Amygdala (tissue), 56 donors: ENCODE data around the gene MAP2K1.
"Not testable (repeated sequence)": the region's sequence is repeated elsewhere in the genome, so short reads cannot be mapped to it uniquely, and the experiment has no call there.

Source experiments
- DNase-seq, 56 donors: peaks; one replicate each; lab custom pipeline; 2025; lab: John Stamatoyannopoulos, UW

MAP2K1 gene

DNA sequence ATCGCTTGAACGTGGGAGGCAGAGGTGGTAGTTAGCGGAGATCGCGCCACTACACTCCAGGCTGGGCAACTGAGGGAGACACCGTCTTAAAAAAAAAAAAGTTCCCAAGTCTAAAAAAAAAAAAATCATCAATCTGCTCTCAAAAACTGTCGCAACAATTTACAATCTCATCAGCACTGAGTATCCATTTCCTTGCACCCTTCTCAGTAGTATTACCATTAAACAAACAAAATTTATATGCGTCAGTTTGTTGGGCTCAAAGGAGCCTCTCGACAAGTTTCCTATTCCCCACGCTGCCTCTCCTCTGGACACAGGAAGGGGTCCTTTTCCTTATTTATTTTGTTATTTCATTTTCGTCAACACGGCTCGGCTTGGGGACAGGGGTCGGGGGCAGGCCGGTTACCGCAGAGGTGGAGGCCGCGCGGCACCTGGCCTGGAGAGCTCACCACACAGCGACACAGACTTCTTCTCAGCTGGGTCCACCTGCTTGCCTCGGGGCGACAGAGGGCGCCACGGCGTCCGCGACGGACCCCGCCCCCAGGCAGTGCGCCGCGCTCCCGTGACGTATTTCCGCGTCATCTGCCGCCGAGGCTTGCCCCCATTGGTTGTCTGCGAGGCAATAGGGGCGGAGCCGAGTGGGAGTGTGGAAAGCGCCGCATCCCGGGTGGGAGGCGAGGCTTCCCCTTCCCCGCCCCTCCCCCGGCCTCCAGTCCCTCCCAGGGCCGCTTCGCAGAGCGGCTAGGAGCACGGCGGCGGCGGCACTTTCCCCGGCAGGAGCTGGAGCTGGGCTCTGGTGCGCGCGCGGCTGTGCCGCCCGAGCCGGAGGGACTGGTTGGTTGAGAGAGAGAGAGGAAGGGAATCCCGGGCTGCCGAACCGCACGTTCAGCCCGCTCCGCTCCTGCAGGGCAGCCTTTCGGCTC is at the start of gene MAP2K1:
MAP2K1 (plus strand) TSS at position 709 of the 920 bp plus-strand sequence. CDS start 436 bp downstream, outside the sequence.
- DNase-seq: peak; percentile 86 to 99 (median 96)

DNA sequence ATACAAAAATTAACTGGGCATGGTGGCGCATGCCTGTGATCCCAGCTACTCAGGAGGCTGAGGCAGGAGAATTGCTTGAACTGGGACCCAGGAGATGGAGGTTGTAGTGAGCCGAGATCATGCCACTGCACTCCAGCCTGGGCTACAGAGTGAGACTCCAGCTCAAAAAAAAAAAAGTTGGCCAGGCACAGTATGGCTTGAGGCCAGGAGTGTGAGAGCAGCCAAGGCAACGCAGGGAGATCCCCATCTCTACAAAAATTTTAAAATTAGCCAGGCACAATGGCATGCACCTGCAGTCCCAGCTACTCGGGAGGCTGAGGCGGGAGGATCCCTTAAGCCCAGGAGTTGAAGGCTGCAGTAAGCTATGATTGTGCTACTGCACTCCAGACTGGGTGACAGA is 38.2 kb upstream of the MAP2K1 start:
- not testable (repeated sequence) for DNase-seq

DNA sequence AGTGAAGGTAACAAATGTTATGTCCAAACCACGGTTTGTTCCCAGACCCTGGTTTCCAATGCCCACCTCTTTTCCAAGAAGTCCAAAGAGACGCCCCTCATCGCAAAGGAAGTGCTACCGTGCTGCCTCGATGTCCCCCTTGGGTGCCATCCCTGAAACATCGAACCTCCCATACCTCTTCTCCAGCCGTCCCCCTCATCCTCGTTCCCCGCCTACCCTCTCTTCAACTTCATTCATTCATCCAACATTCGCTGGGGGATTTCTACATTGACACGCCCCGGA is 30.7 kb upstream of the MAP2K1 start:
- DNase-seq: peak in 2 of 56 donors; percentile 12 to 22

DNA sequence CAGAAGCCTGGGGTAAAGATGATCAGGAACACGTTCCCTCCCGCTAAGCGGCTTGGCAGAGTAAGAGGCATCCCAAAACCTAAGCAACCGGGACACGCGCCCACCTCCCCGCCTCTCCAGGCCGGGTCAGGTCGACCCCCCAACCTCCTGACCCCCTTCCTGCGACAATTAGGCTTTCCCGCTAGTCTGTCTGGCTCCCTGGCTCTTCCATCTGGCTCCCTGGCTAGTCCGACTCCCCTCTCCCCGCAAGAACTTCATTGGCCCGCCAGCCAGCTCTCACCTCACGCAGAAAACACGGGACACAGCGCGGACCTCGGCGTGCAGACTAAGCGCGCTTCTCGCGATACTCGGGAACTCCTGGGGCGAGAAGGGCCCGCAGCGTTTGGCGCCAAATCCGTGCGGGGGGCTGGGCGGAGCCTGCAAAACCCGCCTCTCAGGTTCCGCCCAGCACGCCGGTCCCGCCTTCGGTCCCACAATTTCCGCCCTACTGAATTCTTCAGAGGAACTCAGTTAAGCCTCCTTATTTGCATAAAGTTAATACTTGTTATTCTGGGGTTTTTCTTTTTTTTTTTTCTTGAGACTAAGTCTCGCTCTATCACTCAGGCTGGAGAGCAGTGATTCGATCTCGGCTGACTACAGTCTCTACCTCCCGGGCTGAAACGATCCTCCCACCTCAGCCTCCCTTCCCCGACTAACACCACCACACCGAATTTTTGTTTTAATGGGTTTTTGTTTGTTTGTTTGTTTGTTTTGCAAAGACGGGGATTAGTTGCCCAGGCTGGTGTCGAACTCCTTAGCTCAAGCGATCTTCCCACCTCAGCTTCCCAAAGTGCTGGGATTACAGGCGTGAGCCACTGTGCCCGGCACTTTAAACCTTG is 30.1 kb upstream of the MAP2K1 start, which contains the start of gene TIPIN:
TIPIN (minus strand) TSS at position 327 of the 878 bp plus-strand sequence. CDS start 3,738 bp downstream, outside the sequence.
- DNase-seq: peak; percentile 4 to 90 (median 76)

DNA sequence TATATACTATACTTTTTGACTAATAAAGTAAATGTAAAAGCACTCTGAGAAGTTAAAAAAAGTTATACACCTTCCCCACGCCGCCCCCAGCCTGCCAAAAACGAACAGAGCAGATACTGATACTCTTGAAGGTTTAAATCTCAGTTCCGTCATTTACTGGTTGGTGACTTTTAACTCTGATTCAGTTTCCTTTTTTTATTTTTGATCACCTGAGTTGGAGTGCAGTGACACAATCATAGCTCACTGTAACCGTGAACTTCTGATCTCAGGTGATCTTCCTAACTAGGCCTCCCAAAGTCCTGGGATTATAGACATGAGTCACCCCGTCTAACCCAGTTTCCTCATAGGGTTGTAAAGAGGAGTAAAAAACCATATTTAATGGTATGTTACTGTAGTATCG is 27.0 kb upstream of the MAP2K1 start:
- no peak for DNase-seq

DNA sequence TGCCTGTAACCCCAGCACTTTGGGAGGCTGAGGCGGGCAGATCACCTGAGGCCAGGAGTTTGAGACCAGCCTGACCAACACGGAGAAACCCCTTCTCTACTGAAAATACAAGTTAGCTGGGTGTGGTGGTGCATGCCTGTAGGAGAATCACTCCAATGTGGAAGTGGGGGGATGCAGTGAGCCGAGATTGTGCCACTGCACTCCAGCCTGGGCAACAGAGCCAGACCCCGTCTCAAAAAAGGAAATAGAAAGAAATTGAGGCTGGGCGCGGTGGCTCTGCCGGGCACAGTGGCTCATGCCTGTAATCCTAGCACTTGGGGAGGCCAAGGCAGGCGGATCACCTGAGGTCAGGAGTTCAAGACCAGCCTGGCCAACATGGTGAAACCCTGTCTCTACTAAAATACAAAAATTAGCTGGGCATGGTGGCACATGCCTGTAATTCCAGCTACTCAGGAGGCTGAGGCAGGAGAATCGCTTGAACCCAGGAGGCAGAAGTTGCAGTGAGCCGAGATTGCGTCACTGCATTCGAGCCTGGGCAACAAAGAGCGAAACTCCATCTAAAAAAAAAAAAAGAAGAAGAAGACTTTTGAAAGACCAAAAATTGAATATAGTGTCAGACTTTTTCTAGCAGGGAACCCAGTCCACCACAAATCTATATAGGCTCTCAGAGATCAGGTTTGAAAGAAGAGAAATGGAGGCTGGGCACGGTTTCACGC is 24.8 kb upstream of the MAP2K1 start:
- not testable (repeated sequence) for DNase-seq

DNA sequence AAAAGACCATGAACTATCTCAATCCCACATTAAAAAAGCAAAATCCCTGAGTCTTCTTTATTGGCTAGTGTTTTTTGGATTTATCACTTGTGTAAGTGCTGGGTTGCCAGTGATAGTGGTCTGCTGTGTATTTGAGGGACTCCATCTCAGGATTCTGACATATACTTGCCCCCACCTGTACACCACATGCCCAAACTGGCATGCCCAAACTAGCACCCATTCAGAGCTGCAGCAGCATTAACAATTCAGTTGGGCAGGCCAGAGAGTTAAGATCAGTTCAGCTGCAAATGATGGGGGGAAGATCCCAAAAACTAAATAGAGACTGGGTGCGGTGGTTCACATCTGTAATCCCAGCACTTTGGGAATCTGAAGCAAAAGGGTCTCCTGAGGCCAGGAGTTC is 23.9 kb upstream of the MAP2K1 start:
- no peak for DNase-seq

DNA sequence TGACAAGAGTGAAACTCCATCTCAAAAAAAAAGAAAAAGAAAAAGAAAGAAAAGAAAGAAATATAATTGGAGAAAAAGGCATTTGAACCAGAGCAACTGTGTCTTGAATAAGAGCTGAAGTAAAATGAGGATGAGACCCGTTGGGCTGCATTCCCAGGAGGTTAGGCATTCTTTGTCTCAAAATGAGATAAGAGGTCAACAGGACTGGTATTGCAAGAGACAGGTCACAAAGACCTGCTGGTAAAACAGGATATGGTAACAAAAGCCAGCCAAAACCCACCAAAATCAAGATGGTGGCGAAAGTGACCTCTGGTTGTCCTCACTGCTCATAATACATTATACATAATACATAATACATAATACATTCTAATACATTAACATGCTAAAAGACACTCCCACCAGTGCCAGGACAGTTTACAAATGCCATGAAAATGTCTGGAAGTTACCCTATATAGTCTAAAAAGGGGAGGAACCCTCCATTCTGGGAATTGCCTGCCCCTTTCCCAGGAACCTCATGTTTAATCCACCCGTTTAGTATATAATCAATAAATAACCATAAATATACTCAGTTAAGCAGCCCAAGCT is 21.7 kb upstream of the MAP2K1 start:
- no peak for DNase-seq

DNA sequence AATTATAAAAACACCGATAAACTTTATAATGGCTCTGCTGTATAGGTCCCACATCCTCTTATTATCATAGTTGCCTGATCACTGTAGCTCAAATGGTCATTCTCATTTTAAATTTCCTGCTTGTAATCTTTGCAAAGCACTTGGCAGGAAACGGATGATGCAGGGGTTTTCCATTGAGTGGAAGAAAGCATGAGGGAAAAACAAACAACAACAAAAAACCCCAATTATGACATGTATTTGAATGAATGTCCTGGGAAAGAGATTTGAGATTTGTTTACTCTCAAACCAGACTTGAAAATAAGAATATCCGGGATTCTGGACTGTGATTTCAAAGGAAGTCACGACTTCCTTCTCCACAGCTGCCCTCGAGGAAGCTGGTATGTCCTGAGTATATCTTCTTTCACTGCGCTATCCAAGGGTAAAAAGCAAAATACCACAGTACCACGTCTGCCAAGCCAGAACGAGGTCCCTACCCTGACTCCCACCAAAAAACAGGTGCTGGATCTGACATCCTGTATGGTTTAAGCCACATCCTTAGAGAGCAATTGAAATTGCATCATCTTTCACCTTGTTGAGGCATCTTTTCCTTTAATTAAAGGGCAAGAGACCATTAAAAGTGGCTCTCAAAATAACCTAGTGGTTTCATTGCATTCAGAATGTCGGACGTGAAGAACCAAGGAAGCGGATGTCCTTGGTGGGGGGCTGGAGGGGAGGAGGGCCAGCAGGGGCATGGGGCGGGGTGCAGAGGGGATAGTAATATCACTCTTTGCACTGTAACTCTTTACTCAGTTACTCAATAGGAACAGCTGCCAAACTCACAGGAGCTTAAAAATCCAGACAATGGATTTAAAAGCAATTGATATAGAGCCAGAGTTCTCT is 16.7 kb upstream of the MAP2K1 start:
- no peak for DNase-seq

DNA sequence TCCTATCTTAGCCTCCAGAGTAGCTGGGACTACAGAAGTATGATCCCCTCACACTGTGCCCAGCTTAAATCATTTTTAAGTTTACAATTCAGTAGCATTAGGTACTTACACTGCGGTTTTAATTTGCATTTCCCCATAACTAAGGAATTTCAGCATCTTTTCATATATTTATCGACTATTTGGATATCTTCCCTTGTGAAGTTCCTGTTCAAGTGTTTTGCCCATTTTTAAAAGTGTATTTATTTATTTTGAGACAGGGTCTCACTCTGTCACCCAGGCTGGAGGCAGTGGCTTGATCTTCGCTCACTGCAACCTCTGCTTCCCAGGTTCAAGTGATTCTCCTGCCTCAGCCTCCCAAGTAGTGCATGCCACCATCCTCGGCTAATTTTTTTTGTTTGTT is 12.5 kb upstream of the MAP2K1 start:
- DNase-seq: no peak

DNA sequence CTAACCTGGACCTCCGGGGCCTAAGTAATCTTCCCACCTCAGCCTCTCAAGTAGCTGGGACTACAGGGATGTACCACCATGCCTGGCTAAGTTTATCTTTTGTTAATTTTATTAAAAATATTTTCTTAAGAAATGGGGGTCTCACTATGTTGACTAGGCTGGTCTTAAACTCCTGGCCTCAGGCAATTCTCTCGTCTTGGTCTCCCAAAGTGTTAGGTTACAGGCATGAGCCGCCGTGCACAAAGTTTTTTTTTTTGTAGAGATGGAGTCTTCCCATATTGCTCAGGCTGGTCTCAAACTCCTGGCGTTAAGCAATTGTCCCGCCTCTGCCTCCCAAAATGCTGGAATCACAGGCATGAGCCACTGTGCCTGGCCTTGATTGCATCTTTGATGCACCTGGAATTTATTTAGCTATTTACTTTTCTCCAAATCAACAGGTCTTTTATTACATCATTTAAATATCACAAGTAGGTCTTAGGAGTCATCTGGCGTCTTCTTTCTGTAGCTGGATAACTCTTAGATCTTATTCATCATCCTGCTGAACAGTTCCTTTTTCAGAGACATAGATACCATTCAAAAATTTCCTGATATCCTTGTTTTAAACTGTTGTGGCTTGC is 7.8 kb upstream of the MAP2K1 start:
- no peak for DNase-seq

DNA sequence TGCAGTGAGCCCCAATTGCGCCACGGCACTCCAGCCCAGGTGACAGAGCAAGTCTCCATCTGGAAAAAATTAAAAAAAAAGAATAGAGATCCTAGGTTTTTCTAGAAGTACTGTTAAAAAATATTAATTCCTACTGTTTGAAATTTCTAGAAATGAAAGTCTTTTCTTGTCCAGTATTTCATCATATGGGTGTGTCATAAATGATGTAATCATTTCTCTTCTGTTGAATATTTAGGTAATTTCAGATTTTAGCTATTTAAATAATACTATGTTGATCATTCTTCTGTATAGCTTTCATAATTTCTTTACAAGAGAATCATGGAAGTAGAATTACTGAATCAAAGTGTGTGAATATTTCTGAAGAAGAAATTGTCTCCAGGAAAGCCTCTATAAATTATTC is 5.3 kb upstream of the MAP2K1 start:
- not testable (repeated sequence) for DNase-seq

DNA sequence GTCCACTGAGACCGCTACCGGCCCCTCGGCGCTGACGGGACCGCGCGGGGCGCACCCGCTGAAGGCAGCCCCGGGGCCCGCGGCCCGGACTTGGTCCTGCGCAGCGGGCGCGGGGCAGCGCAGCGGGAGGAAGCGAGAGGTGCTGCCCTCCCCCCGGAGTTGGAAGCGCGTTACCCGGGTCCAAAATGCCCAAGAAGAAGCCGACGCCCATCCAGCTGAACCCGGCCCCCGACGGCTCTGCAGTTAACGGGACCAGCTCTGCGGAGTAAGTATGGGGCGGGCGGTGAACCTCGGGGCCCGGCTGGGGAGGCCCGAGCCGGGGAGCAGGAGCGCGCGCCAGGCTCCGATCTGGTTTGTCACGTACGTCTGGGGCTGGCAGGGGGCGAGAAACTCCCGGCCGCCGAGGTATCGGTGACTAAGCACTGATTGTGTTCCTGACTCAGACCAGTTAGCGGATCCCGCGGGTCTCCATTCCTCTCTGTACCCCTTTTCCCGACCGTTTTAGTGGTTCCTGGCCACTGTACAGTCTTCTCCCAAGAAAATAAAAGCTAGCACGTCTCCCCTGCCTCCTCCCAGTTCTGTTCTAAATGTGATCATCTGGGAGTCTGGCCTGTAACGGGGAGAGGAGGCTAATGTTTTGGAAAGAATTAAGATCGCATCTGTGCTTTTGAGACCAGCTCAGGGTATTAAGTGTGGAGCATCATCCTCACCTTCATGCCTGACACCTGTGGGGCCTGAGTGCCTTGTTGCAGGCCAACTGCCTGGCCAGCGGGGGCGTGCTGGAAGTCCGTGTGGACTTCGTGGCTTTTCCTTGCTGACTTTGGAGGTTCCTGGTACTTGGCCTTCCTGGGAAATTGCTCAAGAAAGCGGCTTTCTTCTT is 691 bp downstream of the MAP2K1 start:
- DNase-seq: peak in 36 of 56 donors; percentile 5 to 69 (median 40)

DNA sequence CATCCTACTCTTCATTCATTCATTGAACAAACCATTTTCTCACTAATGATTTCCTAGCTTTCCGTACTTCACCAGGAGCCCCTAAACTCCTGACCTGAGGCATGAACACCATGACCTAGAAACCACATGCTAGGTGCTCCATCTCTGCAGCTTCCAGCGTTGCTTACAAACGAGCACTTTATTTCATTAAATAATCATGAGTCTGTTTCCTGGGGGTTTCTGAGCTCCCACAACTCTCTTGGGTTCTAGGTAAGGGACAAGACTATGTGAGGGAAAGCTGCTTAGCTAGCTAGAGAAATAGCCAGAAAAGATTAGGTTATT is 1.3 kb downstream of the MAP2K1 start:
- DNase-seq: no peak

DNA sequence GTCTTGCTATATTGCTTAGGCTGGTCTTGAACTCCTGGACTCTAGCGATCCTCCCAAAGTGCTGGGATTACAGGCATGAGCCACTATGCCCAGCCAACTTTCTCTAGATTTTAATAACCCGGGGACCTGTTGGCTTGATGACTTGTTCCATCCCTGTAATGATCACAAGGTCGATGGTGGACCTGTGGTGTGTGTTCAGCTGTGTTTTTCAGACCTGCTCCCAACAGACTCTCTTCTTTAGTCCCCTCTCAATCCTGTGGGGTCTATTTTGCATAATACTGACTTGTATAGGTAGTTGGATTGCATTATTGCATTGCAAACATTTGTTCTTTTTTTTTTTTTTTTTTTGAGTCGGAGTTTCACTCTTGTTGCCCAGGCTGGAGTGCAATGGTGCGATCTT is 1.9 kb downstream of the MAP2K1 start:
- DNase-seq: no peak

DNA sequence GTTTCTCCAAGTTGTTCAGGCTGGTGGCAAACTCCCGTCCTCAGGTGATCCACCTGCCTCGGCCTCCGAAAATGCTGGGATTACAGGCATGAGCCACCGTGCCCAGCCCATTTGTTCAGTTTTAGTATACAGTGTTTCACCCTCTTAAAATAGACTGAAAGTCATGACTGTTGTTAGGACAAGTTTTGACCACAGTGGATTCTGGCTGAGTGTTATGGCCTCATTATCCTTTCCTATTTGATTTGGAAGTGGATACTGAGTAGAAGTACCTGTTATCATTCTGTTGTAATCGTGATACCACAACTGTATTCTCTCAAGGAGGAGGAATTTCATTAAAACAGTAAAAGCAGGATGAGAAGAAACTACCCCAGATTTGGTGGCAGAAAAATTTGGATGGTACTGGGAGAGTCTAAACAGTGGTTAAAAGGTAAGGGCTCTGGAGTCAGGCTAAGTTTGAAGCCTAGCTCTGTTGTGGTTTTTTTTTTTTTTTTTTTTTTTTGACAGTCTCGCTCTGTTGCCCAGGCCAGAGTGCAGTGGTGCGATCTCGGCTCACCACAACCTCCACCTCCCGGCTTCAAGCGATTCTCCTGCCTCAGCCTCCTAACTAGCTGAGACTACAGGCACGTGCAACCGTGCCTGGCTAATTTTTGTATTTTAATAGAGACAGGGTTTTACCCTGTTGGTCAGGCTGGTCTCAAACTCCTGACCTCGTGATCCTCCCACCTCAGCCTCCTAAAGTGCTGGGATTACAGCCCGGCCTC is 2.6 kb downstream of the MAP2K1 start:
- DNase-seq: no peak

DNA sequence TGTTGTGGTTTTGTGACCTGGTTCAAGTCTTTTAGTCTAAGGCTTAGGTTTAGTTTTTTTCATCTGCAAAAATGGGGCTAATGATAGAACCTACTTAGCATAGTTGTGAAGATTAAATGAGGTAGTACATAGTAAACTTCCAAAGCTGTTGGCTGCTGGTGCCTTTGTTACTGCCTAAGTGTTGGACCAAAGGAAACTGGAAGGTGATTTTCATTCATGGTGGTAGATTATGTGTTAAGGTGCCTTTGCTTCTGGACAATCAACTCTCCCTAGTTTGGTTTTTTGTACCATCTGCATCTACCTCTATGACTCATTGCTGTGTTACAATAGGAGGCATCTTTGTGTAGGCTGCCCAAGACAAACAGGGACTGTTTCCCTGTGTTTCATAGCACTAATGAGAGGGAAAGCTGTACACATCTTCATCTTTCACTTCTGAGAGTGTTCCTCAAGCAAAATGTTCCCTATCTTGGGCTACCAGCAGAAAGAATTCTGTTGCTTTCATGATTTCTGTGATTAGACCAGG is 3.2 kb downstream of the MAP2K1 start:
- DNase-seq: no peak
